Measurements from ENCODE around the gene HDLBP.

HDLBP gene

GRCh38 chr2:241255542-241256167, 59.8 kb downstream of the HDLBP start:
- no peaks in the 10 kb centered on the region for H3K27me3 ChIP-seq (ENCODE audit: insufficient read depth, low read length)
- no peak overlapping the region for H4K91ac ChIP-seq (ENCODE audit: low read depth, low read length)
- no peak overlapping the region for H3K27ac ChIP-seq (ENCODE audit: low read depth, low read length)
- no peak overlapping the region for H3K23ac ChIP-seq (ENCODE audit: low read length)
- H3K18ac ChIP-seq (ENCODE audit: low read length): no peak overlapping the region
- no peaks in the 10 kb centered on the region for H3K79me2 ChIP-seq (ENCODE audit: control insufficient read depth, insufficient read depth, low read length, poor library complexity)
- H3K4me1 ChIP-seq (ENCODE audit: control insufficient read depth in 1 of 2, insufficient read depth in 2 of 2, low read length in 2 of 2): no peaks in the 10 kb centered on the region
- no peak overlapping the region for H3K4ac ChIP-seq (ENCODE audit: low read depth, low read length)
- H2BK5ac ChIP-seq (ENCODE audit: low read depth, low read length, poor library complexity): no peak overlapping the region
- peaks cover 73 to 81% of the 10 kb centered on the region in 2 experiments for H3K36me3 ChIP-seq (ENCODE audit: control insufficient read depth in 1 of 2, insufficient read depth in 2 of 2, low read length in 2 of 2)
- no peak overlapping the region for H2AFZ ChIP-seq (ENCODE audit: insufficient read depth, low read length, poor library complexity)
- H3K79me1 ChIP-seq (ENCODE audit: low read length): no peaks in the 10 kb centered on the region
- no peaks in the 10 kb centered on the region for H3K9me3 ChIP-seq (ENCODE audit: insufficient read depth, low read depth, low read length)
- H3K14ac ChIP-seq (ENCODE audit: low read length): no peak overlapping the region
- whole genome bisulfite sequencing (ENCODE audit: extremely low coverage, insufficient coverage, insufficient read length): no CpG with 5 or more reads among the region's 13 CpGs
- no peak overlapping the region for H2AK5ac ChIP-seq (ENCODE audit: low read length)
- no peak overlapping the region for H3K9ac ChIP-seq (ENCODE audit: low read length)
- H2BK12ac ChIP-seq (ENCODE audit: low read length): no peak overlapping the region
- no peak overlapping the region for H3K4me2 ChIP-seq (ENCODE audit: low read length)
- H4K8ac ChIP-seq (ENCODE audit: low read depth, low read length): no peak overlapping the region
- no peak overlapping the region for H4K12ac ChIP-seq (ENCODE audit: low read depth, low read length)
- no peak overlapping the region for H3K4me3 ChIP-seq (ENCODE audit: low read depth, low read length)
- DNase-seq: no peak
- H2BK120ac ChIP-seq (ENCODE audit: insufficient read depth, low read length, poor library complexity): no peak overlapping the region

- H3K4me2 ChIP-seq (ENCODE audit: low read length): no peak overlapping the region
- no CpG with 5 or more reads among the region's 10 CpGs for WGBS (ENCODE audit: extremely low coverage, insufficient coverage, insufficient read length)
Observed at GRCh38 chr2:241254904-241255351, 60.5 kb downstream of the HDLBP start.

GRCh38 chr2:241252778-241253475, 62.5 kb downstream of the HDLBP start:
- H2BK5ac ChIP-seq (ENCODE audit: low read depth, low read length, poor library complexity): no peak overlapping the region
- H3K9ac ChIP-seq (ENCODE audit: low read length): no peak overlapping the region
- H2BK12ac ChIP-seq (ENCODE audit: low read length): no peak overlapping the region
- H2BK120ac ChIP-seq (ENCODE audit: insufficient read depth, low read length, poor library complexity): no peak overlapping the region
- no peak overlapping the region for H3K27ac ChIP-seq (ENCODE audit: low read depth, low read length)
- H3K4me2 ChIP-seq (ENCODE audit: low read length): no peak overlapping the region
- H3K4me1 ChIP-seq (ENCODE audit: control insufficient read depth in 1 of 2, insufficient read depth in 2 of 2, low read length in 2 of 2): no peaks in the 10 kb centered on the region
- no peak overlapping the region for H4K91ac ChIP-seq (ENCODE audit: low read depth, low read length)
- H2AK5ac ChIP-seq (ENCODE audit: low read length): no peak overlapping the region
- H3K23ac ChIP-seq (ENCODE audit: low read length): no peak overlapping the region
- no CpG with 5 or more reads among the region's 14 CpGs for WGBS (ENCODE audit: extremely low coverage, insufficient coverage, insufficient read length)
- H4K8ac ChIP-seq (ENCODE audit: low read depth, low read length): no peak overlapping the region
- no peak overlapping the region for H3K4ac ChIP-seq (ENCODE audit: low read depth, low read length)
- peaks cover 85 to 92% of the 10 kb centered on the region in 2 experiments for H3K36me3 ChIP-seq (ENCODE audit: control insufficient read depth in 1 of 2, insufficient read depth in 2 of 2, low read length in 2 of 2)
- no peaks in the 10 kb centered on the region for H3K79me1 ChIP-seq (ENCODE audit: low read length)
- no peak overlapping the region for H3K14ac ChIP-seq (ENCODE audit: low read length)
- H3K27me3 ChIP-seq (ENCODE audit: insufficient read depth, low read length): no peaks in the 10 kb centered on the region
- no peaks in the 10 kb centered on the region for H3K79me2 ChIP-seq (ENCODE audit: control insufficient read depth, insufficient read depth, low read length, poor library complexity)
- no peak overlapping the region for H2AFZ ChIP-seq (ENCODE audit: insufficient read depth, low read length, poor library complexity)
- peaks cover 2% of the 10 kb centered on the region for H3K9me3 ChIP-seq (ENCODE audit: insufficient read depth, low read depth, low read length)
- no peak for DNase-seq
- no peak overlapping the region for H4K12ac ChIP-seq (ENCODE audit: low read depth, low read length)
- H3K18ac ChIP-seq (ENCODE audit: low read length): no peak overlapping the region
- no peak overlapping the region for H3K4me3 ChIP-seq (ENCODE audit: low read depth, low read length)

More at GRCh38 chr2:241254904-241255351, 60.5 kb downstream of the HDLBP start:
- Histone ChIP-seq H3K4me3 (ENCODE audit: low read depth, low read length) (no peak overlapping the region), H3K23ac (ENCODE audit: low read length) (no peak overlapping the region), H2AFZ (ENCODE audit: insufficient read depth, low read length, poor library complexity) (no peak overlapping the region), H2AK5ac (ENCODE audit: low read length) (no peak overlapping the region), H3K36me3 (ENCODE audit: control insufficient read depth in 1 of 2, insufficient read depth in 2 of 2, low read length in 2 of 2) (peaks cover 75 to 84% of the 10 kb centered on the region in 2 experiments), H4K91ac (ENCODE audit: low read depth, low read length) (no peak overlapping the region), H3K79me2 (ENCODE audit: control insufficient read depth, insufficient read depth, low read length, poor library complexity) (no peaks in the 10 kb centered on the region), H3K9ac (ENCODE audit: low read length) (no peak overlapping the region), H3K27me3 (ENCODE audit: insufficient read depth, low read length) (no peaks in the 10 kb centered on the region), H2BK120ac (ENCODE audit: insufficient read depth, low read length, poor library complexity) (no peak overlapping the region), H3K27ac (ENCODE audit: low read depth, low read length) (no peak overlapping the region), H2BK12ac (ENCODE audit: low read length) (no peak overlapping the region), H3K79me1 (ENCODE audit: low read length) (no peaks in the 10 kb centered on the region), H2BK5ac (ENCODE audit: low read depth, low read length, poor library complexity) (no peak overlapping the region), H4K8ac (ENCODE audit: low read depth, low read length) (no peak overlapping the region), H3K18ac (ENCODE audit: low read length) (no peak overlapping the region), H3K4ac (ENCODE audit: low read depth, low read length) (no peak overlapping the region), H3K4me1 (ENCODE audit: control insufficient read depth in 1 of 2, insufficient read depth in 2 of 2, low read length in 2 of 2) (no peaks in the 10 kb centered on the region), H3K14ac (ENCODE audit: low read length) (no peak overlapping the region), H4K12ac (ENCODE audit: low read depth, low read length) (no peak overlapping the region), H3K9me3 (ENCODE audit: insufficient read depth, low read depth, low read length) (no peaks in the 10 kb centered on the region)
- no peak for DNase-seq

- H3K36me3 ChIP-seq (ENCODE audit: control insufficient read depth in 1 of 2, insufficient read depth in 2 of 2, low read length in 2 of 2): peaks cover 76 to 89% of the 10 kb centered on the region in 2 experiments
- no peak overlapping the region for H2BK5ac ChIP-seq (ENCODE audit: low read depth, low read length, poor library complexity)
- H3K4me1 ChIP-seq (ENCODE audit: control insufficient read depth in 1 of 2, insufficient read depth in 2 of 2, low read length in 2 of 2): no peaks in the 10 kb centered on the region
- no peaks in the 10 kb centered on the region for H3K79me1 ChIP-seq (ENCODE audit: low read length)
- no peak overlapping the region for H2AFZ ChIP-seq (ENCODE audit: insufficient read depth, low read length, poor library complexity)
- no peak overlapping the region for H3K4ac ChIP-seq (ENCODE audit: low read depth, low read length)
- no peak overlapping the region for H3K14ac ChIP-seq (ENCODE audit: low read length)
- no peak overlapping the region for H3K18ac ChIP-seq (ENCODE audit: low read length)
- no peak overlapping the region for H4K12ac ChIP-seq (ENCODE audit: low read depth, low read length)
- WGBS (ENCODE audit: extremely low coverage, insufficient coverage, insufficient read length): no CpG with 5 or more reads among the region's 14 CpGs
- no peak overlapping the region for H3K4me3 ChIP-seq (ENCODE audit: low read depth, low read length)
- H4K8ac ChIP-seq (ENCODE audit: low read depth, low read length): no peak overlapping the region
- no peak overlapping the region for H2AK5ac ChIP-seq (ENCODE audit: low read length)
- no peaks in the 10 kb centered on the region for H3K79me2 ChIP-seq (ENCODE audit: control insufficient read depth, insufficient read depth, low read length, poor library complexity)
- H4K91ac ChIP-seq (ENCODE audit: low read depth, low read length): no peak overlapping the region
- H2BK120ac ChIP-seq (ENCODE audit: insufficient read depth, low read length, poor library complexity): no peak overlapping the region
- no peak for DNase-seq
- H3K23ac ChIP-seq (ENCODE audit: low read length): no peak overlapping the region
- H3K27ac ChIP-seq (ENCODE audit: low read depth, low read length): no peak overlapping the region
- no peaks in the 10 kb centered on the region for H3K27me3 ChIP-seq (ENCODE audit: insufficient read depth, low read length)
- no peak overlapping the region for H3K4me2 ChIP-seq (ENCODE audit: low read length)
- H2BK12ac ChIP-seq (ENCODE audit: low read length): no peak overlapping the region
- H3K9ac ChIP-seq (ENCODE audit: low read length): no peak overlapping the region
- H3K9me3 ChIP-seq (ENCODE audit: insufficient read depth, low read depth, low read length): peaks cover 2% of the 10 kb centered on the region
Observed at GRCh38 chr2:241249654-241250053, 65.8 kb downstream of the HDLBP start.
